ENCODE measurements around the gene NUFIP2.
"Not testable (repeated sequence)": the region's sequence is repeated elsewhere in the genome, so short reads cannot be mapped to it uniquely, and the experiment has no call there.

GRCh38 chr17:29234972-29235371 lies 59.0 kb downstream of the NUFIP2 start:
- TF ChIP-seq, protein P1, sequence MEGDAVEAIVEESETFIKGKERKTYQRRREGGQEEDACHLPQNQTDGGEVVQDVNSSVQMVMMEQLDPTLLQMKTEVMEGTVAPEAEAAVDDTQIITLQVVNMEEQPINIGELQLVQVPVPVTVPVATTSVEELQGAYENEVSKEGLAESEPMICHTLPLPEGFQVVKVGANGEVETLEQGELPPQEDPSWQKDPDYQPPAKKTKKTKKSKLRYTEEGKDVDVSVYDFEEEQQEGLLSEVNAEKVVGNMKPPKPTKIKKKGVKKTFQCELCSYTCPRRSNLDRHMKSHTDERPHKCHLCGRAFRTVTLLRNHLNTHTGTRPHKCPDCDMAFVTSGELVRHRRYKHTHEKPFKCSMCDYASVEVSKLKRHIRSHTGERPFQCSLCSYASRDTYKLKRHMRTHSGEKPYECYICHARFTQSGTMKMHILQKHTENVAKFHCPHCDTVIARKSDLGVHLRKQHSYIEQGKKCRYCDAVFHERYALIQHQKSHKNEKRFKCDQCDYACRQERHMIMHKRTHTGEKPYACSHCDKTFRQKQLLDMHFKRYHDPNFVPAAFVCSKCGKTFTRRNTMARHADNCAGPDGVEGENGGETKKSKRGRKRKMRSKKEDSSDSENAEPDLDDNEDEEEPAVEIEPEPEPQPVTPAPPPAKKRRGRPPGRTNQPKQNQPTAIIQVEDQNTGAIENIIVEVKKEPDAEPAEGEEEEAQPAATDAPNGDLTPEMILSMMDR (IDR thresholded peaks at IDR 0.05), result not testable (repeated sequence)
- not testable (repeated sequence) for TF ChIP-seq POLR2A (IDR thresholded peaks at IDR 0.05)

Data from transverse colon (tissue), 3 donors.